GM12872 (cell line): Measurements from ENCODE around the gene ERCC4.

Source experiments
- TF ChIP-seq, protein P1 (sequence below): IDR thresholded peaks from 3 replicates; pipeline ENCODE4 v1.5.1; 2011; ENCODE audit warnings: low read depth, mild to moderate bottlenecking, low read length, moderate library complexity; ENCODE audit not compliant: insufficient read depth

The ERCC4 gene

DNA sequence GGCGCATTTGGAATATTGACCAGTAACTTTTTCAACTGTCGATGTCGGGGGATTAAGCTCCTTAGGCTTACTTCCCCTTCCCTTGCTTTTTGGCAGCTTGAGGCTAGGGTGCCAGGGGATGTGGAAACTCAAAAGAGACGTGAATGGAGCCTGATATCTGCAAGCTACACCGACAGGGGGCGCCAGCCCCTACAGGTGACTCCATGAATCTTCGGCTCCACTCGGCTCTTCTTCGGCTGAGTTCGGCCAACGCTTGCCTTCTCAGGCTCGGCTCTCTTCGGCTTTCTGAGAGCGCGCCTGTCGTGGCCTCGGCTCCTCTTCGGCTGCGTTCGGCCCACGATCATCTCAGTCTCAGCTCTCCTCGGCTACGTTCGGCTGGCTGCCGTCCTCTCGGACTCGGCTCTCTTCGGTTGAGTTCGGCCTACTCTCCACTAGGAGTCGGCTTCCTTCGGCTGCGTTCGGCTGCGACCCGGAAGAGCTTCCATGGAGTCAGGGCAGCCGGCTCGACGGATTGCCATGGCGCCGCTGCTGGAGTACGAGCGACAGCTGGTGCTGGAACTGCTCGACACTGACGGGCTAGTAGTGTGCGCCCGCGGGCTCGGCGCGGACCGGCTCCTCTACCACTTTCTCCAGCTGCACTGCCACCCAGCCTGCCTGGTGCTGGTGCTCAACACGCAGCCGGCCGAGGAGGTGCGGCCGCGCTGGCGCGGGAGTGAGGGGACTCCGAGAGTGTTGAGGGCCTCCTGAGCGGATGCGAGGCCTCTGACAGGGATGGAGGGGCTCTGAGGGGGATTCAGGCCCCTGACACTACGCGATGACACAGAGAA is at the start of gene ERCC4:
Gene ERCC4 (plus strand): TSS at position 472 of the 827 bp plus-strand sequence. CDS start 12 bp downstream, at position 484.
- TF ChIP-seq, protein P1, sequence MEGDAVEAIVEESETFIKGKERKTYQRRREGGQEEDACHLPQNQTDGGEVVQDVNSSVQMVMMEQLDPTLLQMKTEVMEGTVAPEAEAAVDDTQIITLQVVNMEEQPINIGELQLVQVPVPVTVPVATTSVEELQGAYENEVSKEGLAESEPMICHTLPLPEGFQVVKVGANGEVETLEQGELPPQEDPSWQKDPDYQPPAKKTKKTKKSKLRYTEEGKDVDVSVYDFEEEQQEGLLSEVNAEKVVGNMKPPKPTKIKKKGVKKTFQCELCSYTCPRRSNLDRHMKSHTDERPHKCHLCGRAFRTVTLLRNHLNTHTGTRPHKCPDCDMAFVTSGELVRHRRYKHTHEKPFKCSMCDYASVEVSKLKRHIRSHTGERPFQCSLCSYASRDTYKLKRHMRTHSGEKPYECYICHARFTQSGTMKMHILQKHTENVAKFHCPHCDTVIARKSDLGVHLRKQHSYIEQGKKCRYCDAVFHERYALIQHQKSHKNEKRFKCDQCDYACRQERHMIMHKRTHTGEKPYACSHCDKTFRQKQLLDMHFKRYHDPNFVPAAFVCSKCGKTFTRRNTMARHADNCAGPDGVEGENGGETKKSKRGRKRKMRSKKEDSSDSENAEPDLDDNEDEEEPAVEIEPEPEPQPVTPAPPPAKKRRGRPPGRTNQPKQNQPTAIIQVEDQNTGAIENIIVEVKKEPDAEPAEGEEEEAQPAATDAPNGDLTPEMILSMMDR, result peak; percentile 99

DNA sequence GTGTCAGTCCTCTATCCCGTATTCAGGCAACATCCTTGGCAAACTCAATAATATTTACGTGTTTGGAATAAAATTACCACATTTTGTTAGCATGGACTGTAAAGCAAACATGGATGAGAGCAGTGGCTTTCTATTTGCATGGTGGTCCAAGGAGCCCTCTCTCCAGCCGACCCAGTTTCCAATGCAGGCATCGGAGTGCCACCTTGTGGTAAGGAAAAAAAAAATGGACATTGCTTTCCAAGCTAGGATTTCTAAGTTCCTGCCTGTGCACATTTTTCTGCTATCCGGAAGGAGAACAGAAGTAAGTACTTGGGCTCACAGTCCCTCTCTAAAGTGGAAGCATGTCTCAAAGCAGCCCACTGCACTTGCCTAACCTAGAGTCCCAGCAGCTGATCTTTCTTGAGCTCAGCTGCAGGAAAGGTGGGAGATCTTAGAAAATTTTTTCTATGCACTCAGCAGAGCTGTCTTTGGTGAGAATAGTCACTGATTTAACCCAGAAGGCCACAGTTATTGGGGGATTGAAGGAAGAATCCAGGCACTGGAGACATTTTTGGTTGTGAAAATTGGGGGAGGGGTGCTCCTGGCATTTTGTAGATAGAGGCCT is 46.0 kb upstream of the ERCC4 start:
- TF ChIP-seq, protein P1, result peak; percentile 43; the same call in 2 of the 3 replicates

DNA sequence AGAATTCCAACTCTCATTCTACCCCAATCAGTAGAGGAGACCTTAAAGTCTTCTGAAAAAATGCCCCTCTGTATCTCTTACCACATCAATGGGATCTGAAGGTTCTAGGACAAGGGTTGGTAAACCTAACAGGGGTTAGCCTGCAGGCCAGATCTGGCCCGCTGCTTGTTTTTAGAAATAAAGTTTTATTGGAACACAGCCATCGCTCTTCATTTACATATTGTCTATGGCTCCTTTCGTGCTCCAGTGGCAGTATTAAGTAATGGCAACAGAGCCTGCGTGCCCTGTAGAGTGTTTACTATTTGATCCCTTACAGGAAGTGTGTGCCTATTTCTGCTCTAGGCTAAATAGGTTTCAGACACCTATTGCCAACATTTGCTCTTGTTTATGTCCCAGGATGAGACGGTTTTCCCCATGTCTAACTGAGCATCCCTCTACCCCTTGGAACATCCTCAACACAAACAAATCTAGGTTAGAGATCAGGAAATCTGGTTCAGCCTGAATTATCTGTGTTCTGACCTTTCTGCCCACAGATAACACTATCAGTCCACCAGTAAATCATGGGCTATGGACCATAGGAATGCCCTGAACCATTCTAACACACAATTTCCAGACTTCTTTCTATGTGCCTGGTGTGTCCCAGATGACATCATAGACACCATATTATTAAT is 44.2 kb upstream of the ERCC4 start:
- TF ChIP-seq, protein P1, result no peak

DNA sequence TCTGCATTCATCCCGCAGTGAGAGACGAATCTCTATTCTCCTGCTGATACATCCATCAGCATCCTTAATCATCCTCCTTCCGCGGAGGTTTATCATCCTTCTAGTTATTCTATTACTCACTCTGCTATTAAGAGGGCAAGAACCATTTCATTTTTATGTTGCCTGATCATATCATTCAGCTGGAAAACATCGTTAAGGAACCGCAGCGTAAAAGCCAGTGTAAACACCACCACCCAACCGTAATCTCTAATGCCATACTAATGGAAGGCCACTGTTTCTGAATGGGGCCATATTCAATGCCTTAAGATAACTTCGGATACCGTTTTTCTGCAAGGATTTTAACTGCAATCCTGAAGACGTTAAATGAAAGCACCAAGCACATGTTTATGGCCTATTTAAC is 36.7 kb upstream of the ERCC4 start:
- TF ChIP-seq, protein P1, result no peak

DNA sequence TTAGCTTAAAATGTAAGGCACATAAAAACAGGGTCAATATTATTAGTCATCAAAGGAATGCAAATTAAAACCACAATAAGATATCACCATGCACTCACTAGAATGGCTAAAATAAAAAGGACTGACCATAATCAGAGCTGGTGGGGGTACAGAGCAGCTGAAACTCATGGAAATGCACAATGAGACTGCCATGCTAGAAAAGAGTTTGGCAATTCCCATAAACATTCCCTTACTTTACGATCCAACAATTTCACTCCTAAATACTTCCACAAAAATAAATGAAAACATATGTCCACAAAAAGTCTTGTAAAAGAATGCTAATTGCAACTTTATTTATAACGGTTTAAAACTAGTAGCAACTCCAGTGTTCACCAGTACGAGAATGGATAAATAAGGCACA is 36.1 kb upstream of the ERCC4 start:
- TF ChIP-seq, protein P1, result no peak

DNA sequence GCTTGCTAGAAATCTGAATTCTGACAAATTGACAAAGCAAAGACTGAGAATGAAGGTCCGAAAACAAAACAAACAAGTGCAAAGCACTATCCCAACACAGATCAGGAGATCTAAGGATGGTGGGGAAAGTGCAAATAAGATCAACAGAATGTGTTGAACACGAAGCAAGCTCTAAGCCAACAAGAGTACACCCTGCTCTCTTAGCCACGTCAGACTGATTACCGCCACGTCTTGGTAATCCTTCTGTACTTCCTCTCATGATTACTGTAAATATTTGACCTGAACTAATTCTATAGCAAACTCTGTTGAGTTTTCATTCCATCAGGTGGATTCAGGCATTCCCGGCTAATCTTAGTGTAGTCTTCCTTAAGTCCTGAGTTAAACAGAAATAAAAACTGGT is 34.3 kb upstream of the ERCC4 start:
- TF ChIP-seq, protein P1, result no peak

DNA sequence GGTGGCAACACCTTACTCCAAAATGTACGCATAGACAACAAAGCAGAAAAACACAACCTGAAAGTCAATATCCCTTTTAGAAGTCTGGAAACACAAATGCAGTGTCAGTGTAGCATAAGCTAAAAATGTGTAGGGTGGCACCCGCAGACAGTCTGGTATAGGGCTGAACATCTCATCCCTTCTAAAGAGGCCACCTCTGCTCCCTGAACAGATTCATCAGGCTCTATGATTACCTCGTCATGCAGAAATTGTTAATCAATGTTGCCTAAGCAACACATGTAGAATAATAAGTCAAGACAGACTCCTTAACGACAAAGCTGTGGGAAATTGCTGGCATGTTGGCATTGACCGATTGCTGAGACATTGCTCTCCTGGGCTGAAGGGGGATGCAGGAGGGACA is 33.3 kb upstream of the ERCC4 start:
- TF ChIP-seq, protein P1, result no peak
